Occipital lobe (tissue), 2 donors: ENCODE data around the gene PSEN2. TPM values are rescaled to one million over a fixed set of nuclear protein-coding genes. Genes with fewer than 3 reads are reported as not detected.
"Not testable (repeated sequence)": the region's sequence is repeated elsewhere in the genome, so short reads cannot be mapped to it uniquely, and the experiment has no call there.

ENCODE experiments used
- DNase-seq: peaks from one replicate; lab custom pipeline; 2025; lab: John Stamatoyannopoulos, UW
- total RNA-seq: library from RNA; depleted of rRNA; stranded (reverse); fragments of >200 nt; gene quantifications from one replicate; pipeline ENCODE4 v1.2.3, GENCODE V29; 2014

Gene PSEN2
- total RNA-seq, result 28.2 TPM

GRCh38 chr1:226870401-226871279 lies at the start of gene PSEN2:
TSS of gene PSEN2 (plus strand) at chr1:226870616. CDS start at chr1:226881908, 11,292 bp downstream.
- peak; percentile 36 for DNase-seq

- DNase-seq, result no peak
These were observed 49.3 kb upstream of the PSEN2 start for GRCh38 chr1:226820941-226821718.

- DNase-seq, result no peak
These were observed 48.7 kb upstream of the PSEN2 start for GRCh38 chr1:226821719-226822085.

GRCh38 chr1:226823643-226824042 lies 46.8 kb upstream of the PSEN2 start:
- DNase-seq, result no peak

GRCh38 chr1:226825037-226825745 lies 45.2 kb upstream of the PSEN2 start:
- peak; percentile 32 for DNase-seq

GRCh38 chr1:226825746-226826100 lies 44.7 kb upstream of the PSEN2 start:
- no peak for DNase-seq

GRCh38 chr1:226826479-226827261 lies 43.7 kb upstream of the PSEN2 start:
- DNase-seq, result no peak

- DNase-seq, result no peak
These were observed 43.0 kb upstream of the PSEN2 start for GRCh38 chr1:226827458-226827857.

- DNase-seq, result peak; percentile 81
These were observed 42.4 kb upstream of the PSEN2 start for GRCh38 chr1:226827968-226828513.

GRCh38 chr1:226829105-226829504 lies 41.3 kb upstream of the PSEN2 start:
- DNase-seq, result no peak

- DNase-seq, result no peak
These were observed 38.5 kb upstream of the PSEN2 start for GRCh38 chr1:226831953-226832352.

- no peak for DNase-seq
These were observed 37.8 kb upstream of the PSEN2 start for GRCh38 chr1:226832613-226833012.

GRCh38 chr1:226834179-226834578 lies 36.2 kb upstream of the PSEN2 start:
- DNase-seq, result not testable (repeated sequence)

- not testable (repeated sequence) for DNase-seq
These were observed 35.0 kb upstream of the PSEN2 start for GRCh38 chr1:226835396-226835795.

GRCh38 chr1:226837966-226838365 lies 32.5 kb upstream of the PSEN2 start:
- not testable (repeated sequence) for DNase-seq

GRCh38 chr1:226838456-226838855 lies 32.0 kb upstream of the PSEN2 start:
- DNase-seq, result no peak

- no peak for DNase-seq
These were observed 24.8 kb upstream of the PSEN2 start for GRCh38 chr1:226845624-226846023.

GRCh38 chr1:226846786-226847185 lies 23.6 kb upstream of the PSEN2 start:
- DNase-seq, result no peak

- not testable (repeated sequence) for DNase-seq
These were observed 15.9 kb upstream of the PSEN2 start for GRCh38 chr1:226854548-226854947.

GRCh38 chr1:226862890-226863289 lies 7.5 kb upstream of the PSEN2 start:
- no peak for DNase-seq

- DNase-seq, result no peak
These were observed 7.0 kb upstream of the PSEN2 start for GRCh38 chr1:226863446-226863845.
